AG20443 (cell line): ENCODE data around the gene TMPRSS11E.
"Not testable (repeated sequence)": the region's sequence is repeated elsewhere in the genome, so short reads cannot be mapped to it uniquely, and the experiment has no call there.

Experiments used
- DNase-seq: peaks from one replicate; pipeline ENCODE4 v3.0.0; 2012; ENCODE audit warnings: low spot score, mixed read lengths

The TMPRSS11E gene

GRCh38 chr4:68462691-68463090 is 15.4 kb downstream of the TMPRSS11E start:
- DNase-seq, result no peak

GRCh38 chr4:68463796-68464195 is 16.5 kb downstream of the TMPRSS11E start:
- DNase-seq, result no peak

GRCh38 chr4:68465058-68465457 is 17.8 kb downstream of the TMPRSS11E start:
- DNase-seq, result no peak

DNA sequence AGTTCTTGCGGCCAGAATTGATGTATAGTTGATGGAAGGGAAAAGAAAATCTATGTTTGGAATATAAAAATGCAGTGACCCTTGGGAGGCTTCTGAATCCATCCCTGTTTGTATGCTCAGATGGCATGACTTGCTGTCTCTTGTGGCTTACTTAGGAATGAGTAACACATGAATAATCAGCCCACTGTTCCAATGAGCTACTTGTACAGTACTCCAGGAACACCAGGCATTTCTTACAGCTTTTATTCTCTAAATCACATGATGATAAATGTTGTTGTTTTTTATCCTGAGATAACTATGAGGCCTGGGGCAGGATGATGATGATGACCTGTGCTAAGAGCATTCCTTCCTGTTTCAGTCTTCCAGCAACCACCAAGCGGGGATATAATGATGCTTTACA is 18.9 kb downstream of the TMPRSS11E start:
- DNase-seq, result peak; percentile 71

DNA sequence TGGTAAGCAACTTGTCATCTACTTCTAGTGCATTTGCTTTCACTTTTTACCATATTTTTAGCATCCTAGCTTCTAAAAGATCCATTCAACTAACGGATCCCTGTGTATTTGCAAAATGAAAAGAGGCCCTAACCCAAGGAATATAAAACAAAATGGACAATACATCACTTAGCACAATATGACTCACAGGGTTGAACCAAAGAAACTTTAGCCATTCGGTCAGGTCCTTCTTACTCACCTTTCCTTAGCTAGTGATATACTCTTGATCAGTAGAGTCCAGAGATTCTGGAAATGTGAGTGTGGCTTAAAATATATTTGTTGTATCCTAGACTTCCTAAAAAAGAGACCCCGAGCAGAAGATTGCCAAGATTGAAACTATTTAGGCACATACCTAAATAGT is 19.5 kb downstream of the TMPRSS11E start:
- DNase-seq, result no peak

DNA sequence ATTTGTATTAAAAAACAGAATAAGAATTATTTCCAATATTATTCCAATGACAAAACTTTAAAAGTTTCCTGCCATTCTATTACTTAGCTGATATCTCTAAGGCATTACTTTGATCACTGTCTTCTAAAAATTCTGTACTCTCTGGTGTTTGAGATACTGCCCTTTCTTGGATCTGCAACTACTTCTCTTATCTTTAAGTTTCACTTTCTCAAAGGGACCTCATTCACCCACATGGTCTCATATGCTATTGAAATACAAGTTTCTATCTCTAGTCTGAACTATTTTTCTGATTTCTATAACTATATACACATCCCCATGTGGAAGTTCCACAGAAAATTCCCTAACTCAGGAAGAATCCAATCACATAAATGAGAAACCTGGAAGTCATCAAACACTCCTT is 22.2 kb downstream of the TMPRSS11E start:
- no peak for DNase-seq

DNA sequence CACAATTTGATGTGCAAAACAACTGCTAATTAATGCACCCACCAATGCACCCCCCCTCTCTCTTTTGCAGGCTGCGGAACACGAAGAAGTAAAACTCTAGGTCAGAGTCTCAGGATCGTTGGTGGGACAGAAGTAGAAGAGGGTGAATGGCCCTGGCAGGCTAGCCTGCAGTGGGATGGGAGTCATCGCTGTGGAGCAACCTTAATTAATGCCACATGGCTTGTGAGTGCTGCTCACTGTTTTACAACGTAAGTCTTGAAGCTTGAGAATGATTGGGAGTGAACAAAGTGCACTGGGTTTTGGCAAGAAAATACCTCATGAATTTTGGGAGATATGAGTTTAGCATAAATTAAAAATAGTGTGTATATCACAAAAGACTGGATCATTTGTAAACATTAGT is 28.9 kb downstream of the TMPRSS11E start:
- peak; percentile 72 for DNase-seq

- DNase-seq, result peak; percentile 7
These were observed 42.1 kb downstream of the TMPRSS11E start for GRCh38 chr4:68489338-68489737.

DNA sequence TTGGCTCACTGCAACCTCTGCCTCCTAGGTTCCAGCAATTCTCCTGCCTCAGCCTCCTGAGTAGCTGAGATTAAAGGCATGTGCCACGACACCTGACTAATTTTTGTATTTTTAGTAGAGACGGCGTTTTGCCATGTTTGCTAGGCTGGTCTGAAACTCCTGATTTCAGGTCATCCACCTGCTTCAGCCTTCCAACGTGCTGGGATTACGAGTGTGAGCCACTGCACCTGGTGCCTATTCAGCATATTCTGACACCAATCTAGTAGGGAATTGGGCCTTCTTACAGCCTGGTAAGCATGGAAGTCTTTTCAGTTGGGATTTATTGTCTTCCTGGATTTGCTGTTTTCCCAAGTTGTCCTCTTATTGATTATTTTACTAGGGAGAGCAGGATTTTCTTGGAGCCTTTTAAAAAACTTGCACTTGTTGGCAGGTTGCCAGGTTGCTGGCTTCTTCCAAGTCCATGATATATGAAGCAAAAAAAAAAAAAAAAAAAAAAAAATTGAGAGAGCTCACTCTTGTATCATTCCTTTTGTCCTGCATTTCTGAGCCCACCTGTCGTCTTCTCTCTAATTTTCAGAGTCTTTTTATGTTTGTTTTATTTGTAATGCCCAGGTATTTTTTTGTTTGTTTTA is 43.7 kb downstream of the TMPRSS11E start:
- no peak for DNase-seq

- no peak for DNase-seq
These were observed 47.4 kb downstream of the TMPRSS11E start for GRCh38 chr4:68494688-68495087.

- DNase-seq, result peak; percentile 45
These were observed 51.2 kb downstream of the TMPRSS11E start for GRCh38 chr4:68498413-68499007.

DNA sequence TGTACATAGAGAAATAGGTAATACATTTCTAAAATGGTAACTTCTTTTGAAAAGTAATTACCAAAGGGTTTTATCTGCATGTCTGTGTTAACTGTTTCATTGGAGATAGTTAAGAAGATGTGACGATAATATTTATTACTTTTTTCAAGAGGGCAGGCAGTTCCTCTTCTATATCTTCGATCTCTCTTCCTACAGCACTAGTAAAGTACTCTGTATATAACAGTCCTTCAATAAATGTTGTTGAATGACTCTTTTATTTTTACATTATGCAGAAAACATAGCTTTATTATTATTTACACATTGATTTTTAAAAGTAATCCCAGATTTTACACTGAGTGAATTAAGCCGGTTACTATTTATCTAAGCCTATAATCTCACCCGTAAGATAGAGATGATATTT is 51.8 kb downstream of the TMPRSS11E start:
- no peak for DNase-seq

DNA sequence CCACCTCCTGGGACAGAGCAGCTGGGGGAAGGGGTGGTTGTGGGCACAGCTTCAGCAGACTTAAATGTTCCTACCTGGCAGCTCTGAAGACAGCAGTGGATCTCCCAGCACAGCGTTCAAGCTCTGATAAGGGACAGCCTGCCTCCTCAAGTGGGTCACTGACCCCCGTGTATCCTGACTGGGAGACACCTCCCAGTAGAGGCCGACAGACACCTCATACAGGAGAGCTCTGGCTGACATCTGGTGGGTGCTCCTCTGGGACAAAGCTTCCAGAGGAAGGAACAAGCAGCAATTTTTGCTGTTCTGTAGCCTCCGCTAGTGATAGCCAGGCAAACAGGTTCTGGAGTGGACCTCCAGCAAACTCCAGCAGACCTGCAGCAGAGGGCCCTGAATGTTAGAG is 56.2 kb downstream of the TMPRSS11E start:
- not testable (repeated sequence) for DNase-seq

DNA sequence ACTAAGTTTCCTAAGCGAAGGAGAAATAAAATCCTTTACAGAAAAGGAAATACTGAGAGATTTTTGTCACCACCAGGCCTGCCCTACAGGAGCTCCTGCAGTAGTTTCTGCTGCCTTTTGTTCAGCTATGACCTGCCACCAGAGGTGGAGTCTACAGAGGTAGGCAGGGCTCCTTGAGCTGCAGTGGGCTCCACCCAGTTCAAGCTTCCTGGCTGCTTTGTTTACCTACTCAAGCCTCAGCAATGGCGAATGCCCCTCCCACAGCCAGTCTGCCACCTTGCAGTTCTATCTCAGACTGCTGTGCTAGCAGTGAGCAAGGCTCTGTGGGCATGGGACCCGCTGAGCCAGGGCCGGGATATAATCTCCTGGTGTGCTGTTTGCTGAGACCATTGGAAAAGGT is 57.6 kb downstream of the TMPRSS11E start:
- DNase-seq, result not testable (repeated sequence)

GRCh38 chr4:68505452-68505851 is 58.2 kb downstream of the TMPRSS11E start:
- DNase-seq, result not testable (repeated sequence)

- no peak for DNase-seq
These were observed 71.6 kb downstream of the TMPRSS11E start for GRCh38 chr4:68518889-68519288.

DNA sequence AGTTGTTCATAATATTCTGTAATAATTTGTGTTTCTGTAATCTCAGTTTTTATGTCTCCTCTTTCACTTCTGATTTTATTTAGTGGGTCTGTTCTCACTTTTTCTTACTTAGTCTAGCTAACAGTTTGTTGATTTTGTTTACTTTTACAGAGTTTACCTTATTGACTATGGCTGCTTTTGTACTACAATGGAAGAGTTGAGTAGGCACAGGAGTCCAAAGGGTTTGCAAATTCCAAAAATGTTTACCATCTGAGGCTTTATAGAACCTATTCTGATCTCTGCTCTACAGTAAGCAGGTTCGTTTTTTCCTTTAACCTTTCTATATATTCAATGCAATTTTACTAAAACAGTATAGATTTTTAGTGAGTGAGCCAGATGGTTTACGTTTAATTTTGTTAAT is 73.7 kb downstream of the TMPRSS11E start:
- DNase-seq, result no peak

GRCh38 chr4:68522232-68522631 is 75.0 kb downstream of the TMPRSS11E start:
- DNase-seq, result not testable (repeated sequence)

GRCh38 chr4:68535974-68536373 is 88.7 kb downstream of the TMPRSS11E start:
- no peak for DNase-seq

- no peak for DNase-seq
These were observed 89.1 kb downstream of the TMPRSS11E start for GRCh38 chr4:68536375-68536774.

- not testable (repeated sequence) for DNase-seq
These were observed 95.5 kb downstream of the TMPRSS11E start for GRCh38 chr4:68542742-68543141.
